CD8-positive, alpha-beta memory T cell (primary cell): Measurements from ENCODE around the gene TAGLN2. TPM values are rescaled to one million over a fixed set of nuclear protein-coding genes. Genes with fewer than 3 reads are reported as not detected.
A peak's percentile ranks its signal among the peaks of the same experiment; 100 is the strongest.

Experiments used
- CTCF ChIA-PET: fragments of 350-600 bp; sonication (Branson Sonifier 250); formaldehyde crosslinking; loops from one replicate; lab custom pipeline; 2021; ENCODE audit warnings: antibody characterized with exemption; lab: Charles Lee
- POLR2A ChIA-PET: fragments of 350-600 bp; sonication (Branson Sonifier 250); formaldehyde crosslinking; loops from one replicate; lab custom pipeline; 2021; ENCODE audit warnings: antibody characterized with exemption; lab: Charles Lee
- DNase-seq, 5 donors: peaks; one replicate each; pipeline versions ENCODE4 v3.0.0 to v3.0.0-alpha.2; 2020 to 2022; ENCODE audit warnings: mixed read lengths in 1 of 5
- H3K27ac ChIP-seq: one replicate; pipeline ENCODE4 v1.7.0; 2013; ENCODE audit warnings: low read depth, mild to moderate bottlenecking, low read length, moderate library complexity
- H3K27me3 ChIP-seq: 2 replicates; pipeline ENCODE4 v1.7.0; 2013; ENCODE audit warnings: low read length, mild to moderate bottlenecking; ENCODE audit not compliant: insufficient read depth, poor library complexity, severe bottlenecking
- H3K36me3 ChIP-seq: 2 replicates; pipeline ENCODE4 v1.7.0; 2013; ENCODE audit warnings: mild to moderate bottlenecking, low read length, moderate library complexity; ENCODE audit not compliant: insufficient read depth
- H3K4me1 ChIP-seq: 2 replicates; pipeline ENCODE4 v1.7.0; 2013; ENCODE audit warnings: mild to moderate bottlenecking, low read length, moderate library complexity; ENCODE audit not compliant: insufficient read depth
- H3K4me3 ChIP-seq: 2 replicates; pipeline ENCODE4 v1.7.0; 2013; ENCODE audit warnings: mild to moderate bottlenecking, low read length
- H3K9me3 ChIP-seq: 2 replicates; pipeline ENCODE4 v1.7.0; 2013; ENCODE audit warnings: mild to moderate bottlenecking, low read length
- H3K27ac Mint-ChIP-seq, 8 donors: one replicate each; pipeline ENCODE4 v1.8.0; 2020 to 2021; ENCODE audit warnings: mixed read lengths in 8 of 8, mild to moderate bottlenecking in 6 of 8, inconsistent platforms in 3 of 8, moderate library complexity in 3 of 8
- H3K27me3 Mint-ChIP-seq, 2 donors: one replicate each; pipeline ENCODE4 v1.8.0; 2020 to 2021; ENCODE audit warnings: mixed read lengths in 2 of 2, mild to moderate bottlenecking in 1 of 2, moderate library complexity in 1 of 2
- H3K36me3 Mint-ChIP-seq, 3 donors: one replicate each; pipeline ENCODE4 v1.8.0; 2020 to 2021; ENCODE audit warnings: mixed read lengths in 3 of 3, inconsistent platforms in 1 of 3, mild to moderate bottlenecking in 1 of 3
- H3K4me1 Mint-ChIP-seq, 3 donors: one replicate each; pipeline ENCODE4 v1.8.0; 2020 to 2021; ENCODE audit warnings: mixed read lengths in 3 of 3, inconsistent platforms in 1 of 3, mild to moderate bottlenecking in 1 of 3
- H3K4me3 Mint-ChIP-seq, 7 donors: one replicate each; pipeline ENCODE4 v1.8.0; 2020 to 2021; ENCODE audit warnings: mixed read lengths in 7 of 7, mild to moderate bottlenecking in 6 of 7, moderate library complexity in 4 of 7, inconsistent platforms in 2 of 7
- H3K9me3 Mint-ChIP-seq, 5 donors: one replicate each; pipeline ENCODE4 v1.8.0; 2020 to 2022; ENCODE audit warnings: mixed read lengths in 5 of 5, mild to moderate bottlenecking in 3 of 5, moderate library complexity in 2 of 5, inconsistent platforms in 1 of 5
- polyA plus RNA-seq: library from polyadenylated mRNA; unstranded; fragments of 300-500 nt; fragmentation: Illumina TruSeq; gene quantifications from one replicate; pipeline ENCODE4 v1.2.3, GENCODE V29; 2021
- total RNA-seq, 2 experiments: library from RNA; stranded (reverse); gene quantifications; one replicate each; pipeline ENCODE4 v1.2.3, GENCODE V29; 2021

Gene TAGLN2
- total and polyA plus RNA-seq, 3 experiments from 2014 or later, result 566 to 811 (median 578) TPM

DNA sequence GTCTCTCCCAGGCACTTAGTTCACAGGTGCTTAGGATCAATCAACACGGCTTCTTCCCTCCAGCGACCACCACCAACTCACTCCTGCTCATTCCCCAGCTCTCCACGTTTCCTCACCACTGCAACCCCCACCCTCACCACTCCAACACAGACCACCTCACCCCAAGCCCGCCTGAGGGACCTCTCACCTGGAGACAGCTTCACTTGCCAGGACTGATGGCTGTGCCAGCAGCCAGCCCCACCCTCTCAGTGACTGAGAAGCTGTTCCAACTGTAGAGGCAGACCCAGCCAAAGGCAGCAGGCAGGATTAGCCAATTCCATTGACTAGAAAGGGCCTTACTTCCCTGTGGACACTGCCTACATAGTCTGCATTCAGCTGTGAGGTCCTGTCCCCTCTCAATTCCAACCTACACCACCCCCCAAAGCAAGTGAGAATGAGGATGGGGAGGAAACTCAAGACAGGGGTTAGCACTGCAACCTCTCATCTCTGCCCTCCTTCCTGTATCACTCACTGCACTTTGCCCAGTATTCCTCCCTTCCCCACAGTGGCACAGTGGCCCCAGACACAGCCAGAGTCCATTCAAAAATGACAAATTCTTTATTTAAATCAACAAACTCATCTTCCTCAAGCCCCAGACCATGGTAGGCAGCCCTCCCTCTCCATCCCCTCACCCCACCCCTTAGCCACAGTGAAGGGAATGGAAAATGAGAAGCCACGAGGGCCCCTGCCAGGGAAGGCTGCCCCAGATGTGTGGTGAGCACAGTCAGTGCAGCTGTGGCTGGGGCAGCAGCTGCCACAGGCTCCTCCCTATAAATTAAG, 7.6 kb downstream of the TAGLN2 start:
- no peaks in the 10 kb centered on the region for H3K27me3 ChIP-seq
- no peak overlapping the region for H3K27ac ChIP-seq
- Mint-ChIP-seq H3K27ac (peak overlapping the region; percentile 63 to 97 (median 86)), H3K27me3 (peaks cover 0 to 4% of the 10 kb centered on the region in 2 donors), H3K36me3 (peaks cover 14 to 57% (median 16%) of the 10 kb centered on the region in 3 donors), H3K4me3 (peak overlapping the region in 1 of 7 donors; percentile 6), H3K9me3 (no peaks in the 10 kb centered on the region), H3K4me1 (peaks cover 63 to 94% (median 80%) of the 10 kb centered on the region in 3 donors)
- POLR2A ChIA-PET, result no interaction called here
- DNase-seq, result no peak
- H3K4me1 ChIP-seq, result peaks cover 40% of the 10 kb centered on the region
- H3K9me3 ChIP-seq, result no peaks in the 10 kb centered on the region
- H3K4me3 ChIP-seq, result no peak overlapping the region
- peaks cover 31% of the 10 kb centered on the region for H3K36me3 ChIP-seq
- CTCF ChIA-PET, result no interaction called here

DNA sequence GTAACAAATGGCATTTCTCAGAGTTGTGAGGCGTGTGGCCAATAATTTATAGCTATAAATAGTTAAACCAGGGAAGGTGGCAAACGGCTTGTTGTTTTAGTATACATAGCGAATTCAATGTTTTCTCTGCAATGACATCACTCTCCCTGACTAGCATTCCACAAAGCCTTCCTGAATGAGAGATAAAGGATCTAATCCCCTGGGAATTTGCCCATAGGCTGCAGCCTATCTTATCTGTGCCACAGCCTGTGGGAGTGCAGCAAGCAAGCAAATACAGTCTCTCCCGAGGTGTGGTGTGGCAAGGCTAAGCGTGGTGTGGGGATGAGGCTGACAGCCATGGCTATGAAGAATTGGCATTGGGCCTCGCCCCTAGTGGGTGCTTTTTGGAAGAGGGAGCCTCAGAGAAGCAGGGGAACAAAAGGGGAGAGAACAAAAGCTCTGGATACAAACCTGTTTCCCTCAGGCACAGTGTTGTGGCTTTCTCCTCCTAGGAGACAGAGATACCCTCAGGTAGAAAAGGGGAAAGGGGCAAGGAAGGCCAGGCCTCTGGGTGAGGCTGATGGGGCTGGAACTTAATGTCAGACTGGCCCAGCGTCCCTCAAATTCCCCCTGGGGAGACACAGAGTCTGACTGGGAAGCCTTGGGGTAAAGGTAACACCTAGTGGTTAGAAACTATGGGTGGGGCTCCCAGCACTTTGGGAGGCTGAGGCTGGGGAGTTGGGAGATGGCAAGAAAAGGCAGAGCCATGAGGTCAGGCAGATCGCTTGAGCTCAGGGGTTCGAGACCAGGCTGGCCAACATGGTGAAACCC, 8.9 kb downstream of the TAGLN2 start:
- peaks cover 63 to 94% (median 80%) of the 10 kb centered on the region in 3 donors for H3K4me1 Mint-ChIP-seq

GRCh38 chr1:159915571-159916241, 9.6 kb downstream of the TAGLN2 start:
- Mint-ChIP-seq H3K27ac (peak overlapping the region; percentile 57 to 92 (median 84)), H3K4me1 (peaks cover 63 to 94% (median 80%) of the 10 kb centered on the region in 3 donors), H3K9me3 (no peaks in the 10 kb centered on the region), H3K4me3 (peak overlapping the region in 1 of 7 donors; percentile 16), H3K27me3 (peaks cover 0 to 4% of the 10 kb centered on the region in 2 donors), H3K36me3 (peaks cover 10 to 46% (median 11%) of the 10 kb centered on the region in 3 donors)
- H3K4me3 ChIP-seq, result no peak overlapping the region
- no peaks in the 10 kb centered on the region for H3K27me3 ChIP-seq
- DNase-seq, result no peak
- CTCF ChIA-PET, result interaction anchor here (1.1 to 1.7 kb wide), 4 partner anchors 10 to 135 kb away, joined by 3 to 6 read pairs (median 3); partner anchors contain the start of genes DUSP23 and TAGLN2
- H3K27ac ChIP-seq, result no peak overlapping the region
- no peaks in the 10 kb centered on the region for H3K9me3 ChIP-seq
- H3K36me3 ChIP-seq, result peaks cover 24% of the 10 kb centered on the region
- POLR2A ChIA-PET, result interaction anchor here (1.2 to 2.0 kb wide), 2 partner anchors 8 to 10 kb away, joined by 4 to 7 read pairs; partner anchors contain the start of gene TAGLN2
- H3K4me1 ChIP-seq, result peaks cover 40% of the 10 kb centered on the region

More for the DNA sequence above, 8.9 kb downstream of the TAGLN2 start:
- Mint-ChIP-seq H3K4me3 (peak overlapping the region in 1 of 7 donors; percentile 26), H3K27me3 (peaks cover 0 to 4% of the 10 kb centered on the region in 2 donors), H3K36me3 (peaks cover 14 to 53% (median 16%) of the 10 kb centered on the region in 3 donors), H3K9me3 (no peaks in the 10 kb centered on the region), H3K27ac (peak overlapping the region; percentile 44 to 92 (median 84))
- peaks cover 31% of the 10 kb centered on the region for H3K36me3 ChIP-seq
- no peaks in the 10 kb centered on the region for H3K9me3 ChIP-seq
- ChIA-PET POLR2A (interaction anchor here (2.0 kb wide), 1 partner anchor 9 kb away, joined by 7 read pairs; the partner anchor contains the start of gene TAGLN2), CTCF (interaction anchor here (1.1 to 1.7 kb wide), 3 partner anchors 9 to 136 kb away, joined by 3 to 6 read pairs (median 3); partner anchors contain the start of genes DUSP23 and TAGLN2)
- no peak overlapping the region for H3K4me3 ChIP-seq
- DNase-seq, result no peak
- no peaks in the 10 kb centered on the region for H3K27me3 ChIP-seq
- no peak overlapping the region for H3K27ac ChIP-seq
- H3K4me1 ChIP-seq, result peaks cover 40% of the 10 kb centered on the region

GRCh38 chr1:159914252-159915018, 10.9 kb downstream of the TAGLN2 start:
- no peaks in the 10 kb centered on the region for H3K9me3 Mint-ChIP-seq
- ChIA-PET CTCF (interaction anchor here (0.7 to 1.2 kb wide), 4 partner anchors 8 to 21 kb away, joined by 3 to 4 read pairs (median 3); partner anchors contain the start of gene TAGLN2), POLR2A (interaction anchor here (1.0 to 1.2 kb wide), 2 partner anchors 9 to 10 kb away, joined by 4 read pairs; no protein-coding TSS in a partner anchor)
- H3K4me3 Mint-ChIP-seq, result peak overlapping the region in 3 of 7 donors; percentile 3 to 57 (median 12)
- Histone ChIP-seq H3K27me3 (no peaks in the 10 kb centered on the region), H3K36me3 (peaks cover 12% of the 10 kb centered on the region), H3K4me3 (no peak overlapping the region), H3K9me3 (no peaks in the 10 kb centered on the region), H3K4me1 (peaks cover 47% of the 10 kb centered on the region), H3K27ac (no peak overlapping the region)
- H3K4me1 Mint-ChIP-seq, result peaks cover 65 to 94% (median 83%) of the 10 kb centered on the region in 3 donors
- peaks cover 0 to 2% of the 10 kb centered on the region in 2 donors for H3K27me3 Mint-ChIP-seq
- H3K36me3 Mint-ChIP-seq, result peaks cover 7 to 33% (median 10%) of the 10 kb centered on the region in 3 donors
- peak overlapping the region in 7 of 8 donors; percentile 78 to 99 (median 96) for H3K27ac Mint-ChIP-seq
- DNase-seq, result no peak

GRCh38 chr1:159913451-159914192, 11.7 kb downstream of the TAGLN2 start:
- peaks cover 0 to 2% of the 10 kb centered on the region in 2 donors for H3K27me3 Mint-ChIP-seq
- Histone ChIP-seq H3K27ac (no peak overlapping the region), H3K9me3 (no peaks in the 10 kb centered on the region), H3K36me3 (peaks cover 4% of the 10 kb centered on the region), H3K27me3 (no peaks in the 10 kb centered on the region), H3K4me1 (peaks cover 47% of the 10 kb centered on the region), H3K4me3 (no peak overlapping the region)
- peaks cover 7 to 25% (median 10%) of the 10 kb centered on the region in 3 donors for H3K36me3 Mint-ChIP-seq
- POLR2A ChIA-PET, result interaction anchor here (1.0 kb wide), 1 partner anchor 11 kb away, joined by 4 read pairs; no protein-coding TSS in a partner anchor
- H3K4me1 Mint-ChIP-seq, result peaks cover 63 to 91% (median 82%) of the 10 kb centered on the region in 3 donors
- DNase-seq, result no peak
- peak overlapping the region; percentile 31 to 99 (median 96) for H3K27ac Mint-ChIP-seq
- peak overlapping the region in 5 of 7 donors; percentile 3 to 54 (median 12) for H3K4me3 Mint-ChIP-seq
- CTCF ChIA-PET, result interaction anchor here (0.7 to 1.0 kb wide), 3 partner anchors 9 to 22 kb away, joined by 3 to 4 read pairs (median 3); partner anchors contain the start of gene TAGLN2
- H3K9me3 Mint-ChIP-seq, result no peaks in the 10 kb centered on the region

- H3K27ac Mint-ChIP-seq, result peak overlapping the region; percentile 90 to 99 (median 98)
- no peaks in the 10 kb centered on the region for H3K27me3 ChIP-seq
- H3K27me3 Mint-ChIP-seq, result no peaks in the 10 kb centered on the region
- peak overlapping the region; percentile 22 for H3K4me3 ChIP-seq
- ChIA-PET POLR2A (interaction anchor here (1.2 kb wide), 1 partner anchor 15 kb away, joined by 6 read pairs; no protein-coding TSS in a partner anchor), CTCF (interaction anchor here (0.8 to 1.4 kb wide), 3 partner anchors 35 to 174 kb away, joined by 3 to 5 read pairs (median 5); partner anchors contain the start of gene IGSF9)
- H3K4me1 ChIP-seq, result peaks cover 47% of the 10 kb centered on the region
- H3K9me3 ChIP-seq, result no peaks in the 10 kb centered on the region
- peaks cover 53 to 89% (median 79%) of the 10 kb centered on the region in 3 donors for H3K4me1 Mint-ChIP-seq
- H3K36me3 ChIP-seq, result no peaks in the 10 kb centered on the region
- peak overlapping the region; percentile 77 for H3K27ac ChIP-seq
- peak overlapping the region; percentile 47 to 84 (median 72) for H3K4me3 Mint-ChIP-seq
- peaks cover 0 to 8% (median 3%) of the 10 kb centered on the region in 3 donors for H3K36me3 Mint-ChIP-seq
- no peaks in the 10 kb centered on the region for H3K9me3 Mint-ChIP-seq
- no peak for DNase-seq
Observed at GRCh38 chr1:159911326-159912070, 13.8 kb downstream of the TAGLN2 start.
